RWPE1 (cell line): ENCODE results near the gene PDZRN4.
"Not testable (repeated sequence)": the region's sequence is repeated elsewhere in the genome, so short reads cannot be mapped to it uniquely, and the experiment has no call there.

Experiments used
- CTCF ChIA-PET: fragments of 350-600 bp; sonication (Branson Sonifier 250); formaldehyde crosslinking; extraction: SDS; loops from one replicate; lab custom pipeline; 2021; lab: Yijun Ruan, JAX
- POLR2A ChIA-PET: fragments of 400-600 bp; formaldehyde crosslinking; extraction: SDS; loops from one replicate; lab custom pipeline; 2020; ENCODE audit warnings: antibody characterized with exemption; ENCODE audit not compliant: low non-redundant PET; lab: Yijun Ruan, JAX
- DNase-seq: peaks from one replicate; pipeline ENCODE4 v3.0.0; 2012; ENCODE audit warnings: low spot score
- H3K27ac ChIP-seq: fragments of 450-650 bp; 2 replicates; pipeline ENCODE4 v1.5.1; 2017
- TF ChIP-seq, protein P1 (sequence below): fragments of 450-650 bp; conservative IDR thresholded peaks from 2 replicates; pipeline ENCODE4 v1.5.1; 2017; ENCODE audit warnings: low read depth, mild to moderate bottlenecking

Gene PDZRN4

DNA sequence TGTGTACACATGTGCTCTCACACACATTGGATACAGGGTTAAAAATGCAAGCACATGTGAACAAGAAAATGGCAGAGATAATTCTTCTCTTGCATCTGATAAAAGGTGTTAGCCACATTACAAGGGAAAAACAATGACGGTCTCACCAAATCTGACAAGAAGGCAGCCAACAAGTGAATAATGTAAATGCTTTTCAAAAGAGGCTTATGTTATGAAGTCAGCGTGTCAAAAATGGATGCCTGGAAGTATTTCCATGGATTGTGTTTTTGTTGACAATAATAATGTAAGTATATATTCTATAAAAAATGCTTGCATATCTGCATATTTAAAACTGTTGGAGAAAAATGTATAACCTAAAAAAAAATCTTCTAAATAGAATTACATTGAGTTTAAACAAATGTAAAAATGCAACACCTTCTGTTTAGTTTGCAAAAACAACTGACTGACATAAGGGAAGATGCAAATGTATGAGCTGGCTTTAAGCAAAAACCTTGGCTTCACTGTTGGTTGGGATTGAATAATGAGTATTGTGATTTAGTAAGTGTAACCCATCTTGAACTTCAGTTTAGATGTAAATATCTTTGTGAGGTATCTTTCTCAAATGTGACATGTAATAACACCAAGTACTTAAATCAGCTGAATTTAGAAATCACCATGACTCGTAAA lies 424.9 kb downstream of the PDZRN4 start:
- H3K27ac ChIP-seq = no peak overlapping the region
- DNase-seq = no peak
- TF ChIP-seq, protein P1, sequence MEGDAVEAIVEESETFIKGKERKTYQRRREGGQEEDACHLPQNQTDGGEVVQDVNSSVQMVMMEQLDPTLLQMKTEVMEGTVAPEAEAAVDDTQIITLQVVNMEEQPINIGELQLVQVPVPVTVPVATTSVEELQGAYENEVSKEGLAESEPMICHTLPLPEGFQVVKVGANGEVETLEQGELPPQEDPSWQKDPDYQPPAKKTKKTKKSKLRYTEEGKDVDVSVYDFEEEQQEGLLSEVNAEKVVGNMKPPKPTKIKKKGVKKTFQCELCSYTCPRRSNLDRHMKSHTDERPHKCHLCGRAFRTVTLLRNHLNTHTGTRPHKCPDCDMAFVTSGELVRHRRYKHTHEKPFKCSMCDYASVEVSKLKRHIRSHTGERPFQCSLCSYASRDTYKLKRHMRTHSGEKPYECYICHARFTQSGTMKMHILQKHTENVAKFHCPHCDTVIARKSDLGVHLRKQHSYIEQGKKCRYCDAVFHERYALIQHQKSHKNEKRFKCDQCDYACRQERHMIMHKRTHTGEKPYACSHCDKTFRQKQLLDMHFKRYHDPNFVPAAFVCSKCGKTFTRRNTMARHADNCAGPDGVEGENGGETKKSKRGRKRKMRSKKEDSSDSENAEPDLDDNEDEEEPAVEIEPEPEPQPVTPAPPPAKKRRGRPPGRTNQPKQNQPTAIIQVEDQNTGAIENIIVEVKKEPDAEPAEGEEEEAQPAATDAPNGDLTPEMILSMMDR = no peak
- ChIA-PET POLR2A (no interaction called here), CTCF (no interaction called here)

DNA sequence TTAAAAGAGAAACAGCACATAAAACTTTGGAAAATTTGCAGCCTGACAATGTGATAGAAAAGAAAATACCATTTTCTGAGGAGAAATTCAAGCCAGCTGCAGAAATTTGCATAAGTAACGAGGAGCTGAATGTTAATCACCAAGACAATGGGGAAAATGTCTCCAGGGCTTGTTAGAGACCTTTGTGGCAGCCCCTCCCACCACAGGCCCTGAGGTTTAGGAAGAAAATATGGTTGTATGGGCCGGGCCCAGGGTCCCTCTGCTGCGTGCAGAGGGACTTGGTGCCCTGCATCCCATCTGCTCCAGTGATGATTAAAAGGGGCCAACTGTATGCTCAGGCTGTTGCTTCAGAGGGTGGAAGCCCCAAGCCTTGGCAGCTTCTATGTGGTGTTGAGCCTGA lies 427.1 kb downstream of the PDZRN4 start:
- CTCF ChIA-PET, POLR2A ChIA-PET, DNase-seq, H3K27ac ChIP-seq: not testable (repeated sequence)

- CTCF ChIA-PET = interaction anchor here (0.6 kb wide), 1 partner anchor 19 kb away, joined by 5 read pairs; no protein-coding TSS in a partner anchor
- TF ChIP-seq, protein P1 = no peak
- H3K27ac ChIP-seq = no peak overlapping the region
- POLR2A ChIA-PET = no interaction called here
- no peak for DNase-seq
Measured at GRCh38 chr12:41619705-41620104, 431.6 kb downstream of the PDZRN4 start.

DNA sequence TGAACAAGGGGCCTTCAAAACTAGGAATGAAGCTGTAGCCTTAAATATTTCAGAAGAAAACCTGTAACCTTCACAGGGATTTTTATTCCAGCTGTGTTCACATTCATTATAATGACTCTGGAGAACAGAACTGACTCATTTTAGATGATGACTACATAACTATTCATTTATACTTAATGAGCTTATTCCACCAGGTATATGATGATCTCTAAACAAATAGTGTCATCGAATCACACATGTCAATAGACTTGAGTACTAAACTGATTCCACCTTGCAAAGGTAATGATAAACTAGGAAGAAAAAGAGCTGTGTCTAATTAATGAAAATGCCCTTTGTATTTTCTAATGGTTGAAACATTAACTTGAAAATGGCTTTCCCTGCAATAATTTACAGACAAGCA lies 433.2 kb downstream of the PDZRN4 start:
- CTCF ChIA-PET = interaction anchor here (0.6 kb wide), 1 partner anchor 1222 kb away, joined by 3 read pairs; no protein-coding TSS in a partner anchor
- H3K27ac ChIP-seq = no peak overlapping the region
- TF ChIP-seq, protein P1 = no peak
- POLR2A ChIA-PET = no interaction called here
- DNase-seq = no peak
